Neural cell (in vitro differentiated cells): ENCODE results near the gene FTMT. TPM values are rescaled to one million over a fixed set of nuclear protein-coding genes. Genes with fewer than 3 reads are reported as not detected.

Source experiments
- H2AFZ ChIP-seq: fragments of 200-600, 300-800 bp; sonication (generic), shearing (Covaris generic); 2 replicates; pipeline ENCODE4 v1.6.0; 2014; ENCODE audit warnings: low read depth, mild to moderate bottlenecking, antibody characterized with exemption, low read length, moderate library complexity
- H3F3A ChIP-seq: fragments of 200-600 bp; shearing (Covaris generic); 2 replicates; pipeline ENCODE4 v1.6.1; 2016; ENCODE audit warnings: mild to moderate bottlenecking, moderate library complexity, mixed read lengths, antibody characterized with exemption, low read length; ENCODE audit not compliant: insufficient read depth, poor library complexity, severe bottlenecking
- H3K27ac ChIP-seq: fragments of 200-600, 300-800 bp; sonication (generic), shearing (Covaris generic); 2 replicates; pipeline ENCODE4 v1.5.1; 2014; ENCODE audit warnings: mild to moderate bottlenecking, low read length, moderate library complexity
- H3K27me3 ChIP-seq: fragments of 300-800, 200-600 bp; sonication (generic), shearing (Covaris generic); 2 replicates; pipeline ENCODE4 v1.6.0; 2014; ENCODE audit warnings: mild to moderate bottlenecking, low read depth, low read length, moderate library complexity; ENCODE audit not compliant: insufficient read depth
- H3K36me3 ChIP-seq: fragments of 300-800, 200-600 bp; sonication (generic), shearing (Covaris generic); 2 replicates; pipeline ENCODE4 v1.5.1; 2014; ENCODE audit warnings: mild to moderate bottlenecking, antibody characterized with exemption, low read length, moderate library complexity; ENCODE audit not compliant: insufficient read depth
- H3K4me2 ChIP-seq: fragments of 300-800, 200-600 bp; sonication (generic), shearing (Covaris generic); 2 replicates; pipeline ENCODE4 v1.6.0; 2014; ENCODE audit warnings: mild to moderate bottlenecking, low read length
- H3K4me3 ChIP-seq: fragments of 300-800, 200-600 bp; sonication (generic), shearing (Covaris generic); 2 replicates; pipeline ENCODE4 v1.5.1; 2014; ENCODE audit warnings: mild to moderate bottlenecking, low read length, moderate library complexity
- H3K79me2 ChIP-seq: fragments of 200-600 bp; shearing (Covaris generic); replicated peaks from 2 replicates; pipeline ENCODE4 v1.6.0; 2014; ENCODE audit warnings: mild to moderate bottlenecking, low read length, moderate library complexity; ENCODE audit not compliant: insufficient read depth
- H3K9ac ChIP-seq: fragments of 300-800, 200-600 bp; sonication (generic), shearing (Covaris generic); 2 replicates; pipeline ENCODE4 v1.6.1; 2016; ENCODE audit warnings: mild to moderate bottlenecking, low read length, mixed read lengths
- H3K9me2 ChIP-seq: fragments of 200-600 bp; shearing (Covaris generic); 2 replicates; pipeline ENCODE4 v1.6.1; 2016; ENCODE audit warnings: mild to moderate bottlenecking, low read length, mixed read lengths; ENCODE audit not compliant: insufficient read depth
- H3K9me3 ChIP-seq: fragments of 200-600, 300-800 bp; sonication (generic), shearing (Covaris generic); 2 replicates; pipeline ENCODE4 v1.6.1; 2016; ENCODE audit warnings: mild to moderate bottlenecking, mixed run types, low read length, moderate library complexity, mixed read lengths
- H4K20me1 ChIP-seq: fragments of 200-600 bp; shearing (Covaris generic); 2 replicates; pipeline ENCODE4 v1.6.1; 2016; ENCODE audit warnings: mild to moderate bottlenecking, mixed run types; ENCODE audit not compliant: insufficient read depth
- CTCF ChIP-seq: fragments of 450-650 bp; IDR thresholded peaks from 2 replicates; pipeline ENCODE4 v1.5.1; 2014; ENCODE audit warnings: antibody characterized with exemption, mild to moderate bottlenecking, moderate library complexity; ENCODE audit not compliant: poor library complexity, severe bottlenecking
- EP300 ChIP-seq: fragments of 450-650 bp; conservative IDR thresholded peaks from 2 replicates; pipeline ENCODE4 v1.6.1; 2014; ENCODE audit warnings: antibody characterized with exemption, mild to moderate bottlenecking, moderate library complexity; ENCODE audit not compliant: poor library complexity, severe bottlenecking
- EZH2 ChIP-seq: fragments of 200-600, 300-800 bp; shearing (Covaris generic), sonication (generic); IDR thresholded peaks from 2 replicates; pipeline ENCODE4 v1.6.1; 2014; ENCODE audit warnings: antibody characterized with exemption, low read length, borderline replicate concordance, mild to moderate bottlenecking; ENCODE audit not compliant: insufficient read depth, poor library complexity, severe bottlenecking
- MXI1 ChIP-seq: fragments of 450-650 bp; conservative IDR thresholded peaks from 2 replicates; pipeline ENCODE4 v1.6.1; 2014; ENCODE audit warnings: antibody characterized with exemption, mild to moderate bottlenecking; ENCODE audit not compliant: poor library complexity, severe bottlenecking
- POLR2AphosphoS5 ChIP-seq: IDR thresholded peaks from 2 replicates; pipeline ENCODE4 v1.6.1; 2012
- RAD21 ChIP-seq: fragments of 450-650 bp; conservative IDR thresholded peaks from 2 replicates; pipeline ENCODE4 v1.6.1; 2014; ENCODE audit warnings: antibody characterized with exemption, mild to moderate bottlenecking, moderate library complexity
- REST ChIP-seq: IDR thresholded peaks from 2 replicates; pipeline ENCODE4 v1.6.1; 2012; ENCODE audit warnings: borderline replicate concordance
- SMC3 ChIP-seq: fragments of 450-650 bp; conservative IDR thresholded peaks from 2 replicates; pipeline ENCODE4 v1.6.1; 2014; ENCODE audit warnings: antibody characterized with exemption, mild to moderate bottlenecking, moderate library complexity; ENCODE audit not compliant: poor library complexity
- TAF1 ChIP-seq: IDR thresholded peaks from 2 replicates; pipeline ENCODE4 v1.6.1; 2012; ENCODE audit warnings: low read depth
- polyA plus RNA-seq: library from polyadenylated mRNA; depleted of rRNA; stranded (reverse); fragments of >200 nt; gene quantifications from 2 replicates; pipeline ENCODE4 v1.2.3, GENCODE V29; 2014

The FTMT gene
- polyA plus RNA-seq, 1 donor from 2014 or later = not detected

GRCh38 chr5:121819682-121820261 is 31.9 kb upstream of the FTMT start:
- no peaks in the 10 kb centered on the region for H3K9me2 ChIP-seq
- no peaks in the 10 kb centered on the region for H3K9me3 ChIP-seq
- TF ChIP-seq EP300 (no peak), REST (no peak), CTCF (no peak), POLR2AphosphoS5 (no peak), TAF1 (no peak), MXI1 (no peak), EZH2 (no peak), RAD21 (no peak), SMC3 (no peak)
- H3K79me2 ChIP-seq = no peaks in the 10 kb centered on the region
- H3K36me3 ChIP-seq = no peaks in the 10 kb centered on the region
- no peaks in the 10 kb centered on the region for H4K20me1 ChIP-seq
- no peak overlapping the region for H3K4me2 ChIP-seq
- no peaks in the 10 kb centered on the region for H3K27me3 ChIP-seq
- H3K27ac ChIP-seq = no peak overlapping the region
- H3K4me3 ChIP-seq = no peak overlapping the region
- no peak overlapping the region for H3K9ac ChIP-seq
- no peaks in the 10 kb centered on the region for H3F3A ChIP-seq
- H2AFZ ChIP-seq = no peak overlapping the region

GRCh38 chr5:121833617-121834016 is 18.1 kb upstream of the FTMT start:
- Histone ChIP-seq H3F3A (no peaks in the 10 kb centered on the region), H3K27ac (no peak overlapping the region), H4K20me1 (no peaks in the 10 kb centered on the region)

More at GRCh38 chr5:121833617-121834016, 18.1 kb upstream of the FTMT start:
- no peak overlapping the region for H3K4me3 ChIP-seq
- no peaks in the 10 kb centered on the region for H3K27me3 ChIP-seq
- TF ChIP-seq MXI1 (no peak), RAD21 (no peak), EP300 (no peak), TAF1 (no peak), POLR2AphosphoS5 (no peak), REST (no peak), SMC3 (no peak), CTCF (no peak), EZH2 (no peak)
- H3K4me2 ChIP-seq = no peak overlapping the region
- no peak overlapping the region for H3K9ac ChIP-seq
- no peaks in the 10 kb centered on the region for H3K79me2 ChIP-seq
- H2AFZ ChIP-seq = no peak overlapping the region
- H3K36me3 ChIP-seq = no peaks in the 10 kb centered on the region
- no peaks in the 10 kb centered on the region for H3K9me3 ChIP-seq
- no peaks in the 10 kb centered on the region for H3K9me2 ChIP-seq
